CD4-positive, alpha-beta T cell treated with Interleukin-17A for 4 hours (primary cell): ENCODE measurements around the gene CTNNBIP1.

Experiments used
- DNase-seq: peaks from one replicate; pipeline ENCODE4 v3.0.0-alpha.2; 2020; ENCODE audit warnings: mixed read lengths

Gene CTNNBIP1

GRCh38 chr1:9852004-9852403 lies 58.1 kb downstream of the CTNNBIP1 start:
- no peak for DNase-seq

- peak; percentile 7 for DNase-seq
These were observed 59.5 kb downstream of the CTNNBIP1 start for GRCh38 chr1:9850442-9851162.

- DNase-seq, result peak; percentile 14
These were observed 60.2 kb downstream of the CTNNBIP1 start for GRCh38 chr1:9849691-9850441.

GRCh38 chr1:9848022-9848421 lies 62.0 kb downstream of the CTNNBIP1 start:
- no peak for DNase-seq

- no peak for DNase-seq
These were observed 62.8 kb downstream of the CTNNBIP1 start for GRCh38 chr1:9847269-9847668.

GRCh38 chr1:9846611-9847171 lies 63.4 kb downstream of the CTNNBIP1 start:
- DNase-seq, result no peak

GRCh38 chr1:9845914-9846313 lies 64.2 kb downstream of the CTNNBIP1 start:
- DNase-seq, result no peak

- DNase-seq, result no peak
These were observed 65.3 kb downstream of the CTNNBIP1 start for GRCh38 chr1:9844756-9845155.

GRCh38 chr1:9844106-9844505 lies 66.0 kb downstream of the CTNNBIP1 start:
- DNase-seq, result no peak

GRCh38 chr1:9843576-9843945 lies 66.5 kb downstream of the CTNNBIP1 start:
- no peak for DNase-seq

- no peak for DNase-seq
These were observed 67.1 kb downstream of the CTNNBIP1 start for GRCh38 chr1:9842781-9843575.

GRCh38 chr1:9842073-9842711 lies 67.9 kb downstream of the CTNNBIP1 start:
- no peak for DNase-seq

GRCh38 chr1:9841460-9841859 lies 68.6 kb downstream of the CTNNBIP1 start:
- no peak for DNase-seq

- no peak for DNase-seq
These were observed 69.9 kb downstream of the CTNNBIP1 start for GRCh38 chr1:9840176-9840575.

- DNase-seq, result no peak
These were observed 71.1 kb downstream of the CTNNBIP1 start for GRCh38 chr1:9838946-9839345.

- DNase-seq, result no peak
These were observed 73.5 kb downstream of the CTNNBIP1 start for GRCh38 chr1:9836632-9836960.

GRCh38 chr1:9835758-9836631 lies 74.1 kb downstream of the CTNNBIP1 start:
- DNase-seq, result no peak

GRCh38 chr1:9835404-9835757 lies 74.7 kb downstream of the CTNNBIP1 start:
- no peak for DNase-seq

- no peak for DNase-seq
These were observed 76.4 kb downstream of the CTNNBIP1 start for GRCh38 chr1:9833632-9834031.

- peak; percentile 10 for DNase-seq
These were observed 82.4 kb downstream of the CTNNBIP1 start for GRCh38 chr1:9827558-9828185.

GRCh38 chr1:9826616-9827015 lies 83.5 kb downstream of the CTNNBIP1 start:
- no peak for DNase-seq

- DNase-seq, result no peak
These were observed 84.0 kb downstream of the CTNNBIP1 start for GRCh38 chr1:9826087-9826486.
